Dendritic cell treated with granulocyte-macrophage colony-stimulating factor and Interleukin-4, amounts not matched to agents 40 ng/mL and 50 ng/mL, for 4 days (primary cell): Measurements from ENCODE around the gene RASL12.
"Not testable (repeated sequence)": the region's sequence is repeated elsewhere in the genome, so short reads cannot be mapped to it uniquely, and the experiment has no call there.

Experiments used
- H3K27ac Mint-ChIP-seq: one replicate; pipeline ENCODE4 v1.8.0; 2022; ENCODE audit warnings: mild to moderate bottlenecking, mixed read lengths
- H3K27me3 Mint-ChIP-seq: one replicate; pipeline ENCODE4 v1.8.0; 2022; ENCODE audit warnings: mild to moderate bottlenecking, mixed read lengths
- H3K36me3 Mint-ChIP-seq: one replicate; pipeline ENCODE4 v1.8.0; 2022; ENCODE audit warnings: low read depth, mixed read lengths
- H3K4me1 Mint-ChIP-seq: one replicate; pipeline ENCODE4 v1.8.0; 2022; ENCODE audit warnings: low read depth, mixed read lengths
- H3K4me3 Mint-ChIP-seq: one replicate; pipeline ENCODE4 v1.8.0; 2022; ENCODE audit warnings: mild to moderate bottlenecking, moderate library complexity, mixed read lengths
- H3K9me3 Mint-ChIP-seq: one replicate; pipeline ENCODE4 v1.8.0; 2022; ENCODE audit warnings: mixed read lengths
- intact Hi-C: fragments of 100-400 bp; cut with micrococcal nuclease; formaldehyde crosslinking; loops from one replicate; pipeline ENCODE4 v1.15.0; 2022

RASL12 gene

GRCh38 chr15:65028921-65029735 lies 38.7 kb downstream of the RASL12 start, which contains the start of gene MTFMT:
TSS of gene MTFMT (minus strand) at chr15:65029639. CDS start at chr15:65029613, 26 bp downstream.
- Mint-ChIP-seq H3K9me3 (no peaks in the 10 kb centered on the region), H3K4me3 (peak within 1 kb of the TSS; percentile 86), H3K27me3 (peaks cover 19% of the 10 kb centered on the region), H3K27ac (peak within 1 kb of the TSS; percentile 80), H3K36me3 (peaks cover 40% of the 10 kb centered on the region), H3K4me1 (peaks cover 44% of the 10 kb centered on the region)
- intact Hi-C loops: loop anchor here (5.0 kb wide), 1 partner anchor 47 kb away; no protein-coding TSS in a partner anchor

DNA sequence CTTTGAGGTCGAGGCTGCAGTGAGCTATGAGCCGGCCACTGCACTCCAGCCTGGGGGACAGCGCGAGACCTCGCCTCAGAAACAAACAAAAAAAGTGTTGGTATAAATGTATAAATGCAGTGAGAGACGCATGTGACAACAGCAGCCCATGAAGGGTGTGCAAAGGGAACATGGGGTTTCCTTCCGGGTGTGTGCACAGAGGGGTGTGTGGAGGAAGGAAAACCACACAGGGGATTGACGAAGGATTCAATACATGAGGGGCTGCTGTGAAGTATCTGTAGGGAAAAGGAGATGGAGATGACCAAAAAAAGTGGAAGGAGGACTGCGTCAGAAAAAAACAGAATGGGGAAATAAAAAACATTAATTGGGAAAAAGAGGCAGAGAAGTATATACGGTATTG lies 39.5 kb downstream of the RASL12 start:
- H3K27ac Mint-ChIP-seq: peak overlapping the region; percentile 80
- peaks cover 39% of the 10 kb centered on the region for H3K4me1 Mint-ChIP-seq
- peaks cover 18% of the 10 kb centered on the region for H3K27me3 Mint-ChIP-seq
- peaks cover 48% of the 10 kb centered on the region for H3K36me3 Mint-ChIP-seq
- peak overlapping the region; percentile 86 for H3K4me3 Mint-ChIP-seq
- intact Hi-C loops: loop anchor here (5.0 kb wide), 1 partner anchor 46 kb away; no protein-coding TSS in a partner anchor
- no peaks in the 10 kb centered on the region for H3K9me3 Mint-ChIP-seq

DNA sequence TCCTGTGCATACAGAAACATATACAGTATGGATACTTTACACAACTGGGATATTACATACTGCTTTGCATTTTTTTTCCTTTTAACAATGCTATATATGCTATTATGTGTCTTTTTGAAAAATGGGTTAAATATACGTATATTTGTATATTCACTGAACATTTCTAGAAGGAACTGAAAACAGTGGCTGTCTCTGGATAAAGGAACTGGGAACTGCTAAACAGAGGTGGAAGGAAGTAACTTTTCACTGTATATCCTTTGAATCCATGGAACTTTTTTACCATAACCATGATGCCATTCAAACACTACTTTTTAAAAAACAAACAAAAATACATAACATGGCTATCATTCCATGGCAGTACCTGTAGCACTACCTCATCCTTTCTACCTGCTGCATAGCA lies 40.2 kb downstream of the RASL12 start:
- Mint-ChIP-seq H3K36me3 (peaks cover 55% of the 10 kb centered on the region), H3K9me3 (no peaks in the 10 kb centered on the region), H3K4me1 (peaks cover 31% of the 10 kb centered on the region), H3K27ac (peak overlapping the region; percentile 80), H3K4me3 (peak overlapping the region; percentile 86), H3K27me3 (peaks cover 16% of the 10 kb centered on the region)
- intact Hi-C loops: loop anchor here (5.0 kb wide), 1 partner anchor 45 kb away; no protein-coding TSS in a partner anchor

GRCh38 chr15:65026756-65027155 lies 41.0 kb downstream of the RASL12 start:
- H3K36me3 Mint-ChIP-seq: peaks cover 63% of the 10 kb centered on the region
- H3K4me3 Mint-ChIP-seq: no peak overlapping the region
- peaks cover 9% of the 10 kb centered on the region for H3K27me3 Mint-ChIP-seq
- H3K27ac Mint-ChIP-seq: no peak overlapping the region
- peaks cover 25% of the 10 kb centered on the region for H3K4me1 Mint-ChIP-seq
- intact Hi-C loops: loop anchor here (5.0 kb wide), 1 partner anchor 44 kb away; no protein-coding TSS in a partner anchor
- no peaks in the 10 kb centered on the region for H3K9me3 Mint-ChIP-seq

DNA sequence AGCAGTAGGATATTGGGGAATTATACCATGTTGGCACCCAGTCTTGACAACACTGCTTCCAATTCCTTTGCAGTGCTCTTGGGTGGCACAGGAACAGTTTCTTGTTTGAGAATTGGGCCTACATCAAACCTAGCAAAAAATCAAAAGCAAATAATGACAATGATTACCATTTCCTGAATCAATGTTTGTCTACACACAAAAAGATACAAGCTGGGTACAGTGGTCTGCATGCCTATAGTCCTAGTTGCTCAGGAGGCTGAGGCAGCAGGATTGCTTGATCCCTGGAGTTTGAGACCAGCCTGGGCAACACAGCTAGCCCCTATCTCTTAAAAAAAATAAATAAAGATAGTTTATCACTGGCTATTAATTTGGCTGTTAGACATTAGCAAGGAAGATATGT lies 46.3 kb downstream of the RASL12 start:
- Mint-ChIP-seq H3K36me3 (peaks cover 98% of the 10 kb centered on the region), H3K9me3 (no peaks in the 10 kb centered on the region), H3K4me3 (no peak overlapping the region), H3K27ac (no peak overlapping the region), H3K27me3 (no peaks in the 10 kb centered on the region), H3K4me1 (peaks cover 9% of the 10 kb centered on the region)
- intact Hi-C loops: no loop called here

GRCh38 chr15:65020419-65020818 lies 47.4 kb downstream of the RASL12 start:
- Mint-ChIP-seq H3K27ac (no peak overlapping the region), H3K27me3 (no peaks in the 10 kb centered on the region), H3K36me3 (peaks cover 98% of the 10 kb centered on the region), H3K4me1 (peaks cover 1% of the 10 kb centered on the region), H3K9me3 (no peaks in the 10 kb centered on the region), H3K4me3 (no peak overlapping the region)
- intact Hi-C loops: no loop called here

DNA sequence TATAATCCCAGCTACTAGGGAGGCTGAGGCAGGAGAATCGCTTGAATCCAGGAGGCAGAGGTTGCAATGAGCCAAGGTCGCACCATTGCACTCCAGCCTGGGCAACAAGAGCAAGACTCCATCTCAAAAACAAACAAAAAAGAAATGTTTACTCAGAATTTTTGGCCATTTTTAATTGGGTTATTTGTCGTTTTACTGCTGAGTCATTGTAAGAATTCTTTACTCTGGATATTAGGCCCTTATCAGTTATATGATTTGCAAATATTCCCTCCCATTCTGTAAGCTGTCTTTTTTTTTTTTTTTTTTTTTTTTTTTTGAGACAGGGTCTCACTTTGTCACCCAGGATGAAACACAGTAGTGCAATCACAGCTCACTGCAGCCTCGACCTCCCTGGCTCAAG lies 56.6 kb downstream of the RASL12 start:
- H3K4me3 Mint-ChIP-seq, H3K27ac Mint-ChIP-seq, intact Hi-C loops, H3K9me3 Mint-ChIP-seq, H3K27me3 Mint-ChIP-seq: not testable (repeated sequence)
- Mint-ChIP-seq H3K4me1 (peaks cover 16% of the 10 kb centered on the region), H3K36me3 (peaks cover 72% of the 10 kb centered on the region)

- Mint-ChIP-seq H3K27ac (no peak overlapping the region), H3K36me3 (peaks cover 72% of the 10 kb centered on the region), H3K4me3 (no peak overlapping the region), H3K9me3 (no peaks in the 10 kb centered on the region), H3K27me3 (no peaks in the 10 kb centered on the region), H3K4me1 (peaks cover 16% of the 10 kb centered on the region)
- intact Hi-C loops: loop anchor here (5.0 kb wide), 1 partner anchor 277 kb away; no protein-coding TSS in a partner anchor
Observed at GRCh38 chr15:65008983-65009382, 58.8 kb downstream of the RASL12 start.

- H3K4me1 Mint-ChIP-seq: peaks cover 16% of the 10 kb centered on the region
- H3K9me3 Mint-ChIP-seq: no peaks in the 10 kb centered on the region
- intact Hi-C loops: loop anchor here (5.0 kb wide), 1 partner anchor 275 kb away; no protein-coding TSS in a partner anchor
- H3K4me3 Mint-ChIP-seq: no peak overlapping the region
- no peaks in the 10 kb centered on the region for H3K27me3 Mint-ChIP-seq
- no peak overlapping the region for H3K27ac Mint-ChIP-seq
- peaks cover 73% of the 10 kb centered on the region for H3K36me3 Mint-ChIP-seq
Observed at GRCh38 chr15:65006876-65007275, 60.9 kb downstream of the RASL12 start.

- H3K4me1 Mint-ChIP-seq: peaks cover 10% of the 10 kb centered on the region
- intact Hi-C loops: loop anchor here (5.0 kb wide), 1 partner anchor 273 kb away; no protein-coding TSS in a partner anchor
- no peak overlapping the region for H3K27ac Mint-ChIP-seq
- peaks cover 61% of the 10 kb centered on the region for H3K36me3 Mint-ChIP-seq
- no peaks in the 10 kb centered on the region for H3K27me3 Mint-ChIP-seq
- no peaks in the 10 kb centered on the region for H3K9me3 Mint-ChIP-seq
- no peak overlapping the region for H3K4me3 Mint-ChIP-seq
Observed at GRCh38 chr15:65004993-65005392, 62.8 kb downstream of the RASL12 start.
